H1 (cell line): ENCODE measurements around the gene WFDC5. TPM values are rescaled to one million over a fixed set of nuclear protein-coding genes. Genes with fewer than 3 reads are reported as not detected.

Experiments
- CTCF ChIA-PET: fragments of 300-600 bp; sonication (Branson Sonifier 250); formaldehyde crosslinking; loops from one replicate; lab custom pipeline; 2021; ENCODE audit not compliant: partially characterized antibody; lab: Charles Lee
- POLR2A ChIA-PET: fragments of 300-600 bp; sonication (Branson Sonifier 250); formaldehyde crosslinking; loops from one replicate; lab custom pipeline; 2021; ENCODE audit warnings: inconsistent platforms; ENCODE audit not compliant: partially characterized antibody; lab: Charles Lee
- DNase-seq, 2 experiments: peaks; one replicate each; pipeline versions ENCODE4 v3.0.0 to v3.0.0-alpha.2; 2010 to 2022; ENCODE audit warnings: low spot score in 2 of 2, low read depth in 1 of 2, mixed read lengths in 1 of 2
- FAIRE-seq: peaks from 2 replicates; lab custom pipeline; 2011; peaks lifted over from hg19 to GRCh38; lab: Jason Lieb, UNC
- H2AFZ ChIP-seq: 2 replicates; pipeline ENCODE4 v1.8.1; 2012; ENCODE audit warnings: low read length, inconsistent platforms
- H2AK5ac ChIP-seq: 2 replicates; pipeline ENCODE4 v1.6.1; 2013; ENCODE audit warnings: low read depth, low read length
- H2BK120ac ChIP-seq: replicated peaks from 2 replicates; pipeline ENCODE3; 2013; ENCODE audit warnings: low read depth, low read length, inconsistent platforms
- H2BK12ac ChIP-seq: 2 replicates; pipeline ENCODE4 v1.6.1; 2013; ENCODE audit warnings: low read depth, low read length
- H2BK15ac ChIP-seq: 2 replicates; pipeline ENCODE4 v1.6.1; 2013; ENCODE audit warnings: low read length
- H2BK20ac ChIP-seq: 2 replicates; pipeline ENCODE4 v1.6.1; 2013; ENCODE audit warnings: low read length
- H2BK5ac ChIP-seq: 2 replicates; pipeline ENCODE4 v1.6.1; 2013; ENCODE audit warnings: low read depth, low read length
- H3K14ac ChIP-seq: 2 replicates; pipeline ENCODE4 v1.6.1; 2013; ENCODE audit warnings: inconsistent platforms; ENCODE audit not compliant: insufficient read length
- H3K18ac ChIP-seq: 2 replicates; pipeline ENCODE4 v1.6.1; 2013; ENCODE audit warnings: low read length; ENCODE audit errors: extremely low read depth
- H3K23ac ChIP-seq: 2 replicates; pipeline ENCODE4 v1.6.1; 2013; ENCODE audit warnings: inconsistent platforms; ENCODE audit not compliant: insufficient read length
- H3K23me2 ChIP-seq: 2 replicates; pipeline ENCODE4 v1.6.1; 2013; ENCODE audit warnings: low read depth, low read length
- H3K27ac ChIP-seq: 2 replicates; pipeline ENCODE4 v1.6.1; 2011; ENCODE audit warnings: low read depth, low read length, inconsistent platforms
- H3K27me3 ChIP-seq, 4 experiments: replicated peaks in 1 of 4; 1 replicate in 1 of 4; 2 replicates in 3 of 4; pipeline versions ENCODE4 v1.6.1 to v1.8.1; 2011 to 2013; ENCODE audit warnings: low read length in 3 of 4, mild to moderate bottlenecking in 3 of 4, inconsistent platforms in 2 of 4, mixed read lengths in 2 of 4, moderate library complexity in 1 of 4; ENCODE audit not compliant: control insufficient read depth in 3 of 4, insufficient read depth in 3 of 4; ENCODE audit errors: extremely low read depth in 1 of 4
- H3K36me3 ChIP-seq, 4 experiments: 2 replicates each; pipeline versions ENCODE4 v1.6.1 to v1.8.1; 2011 to 2013; ENCODE audit warnings: mild to moderate bottlenecking in 4 of 4, low read length in 3 of 4, moderate library complexity in 2 of 4, control low read depth in 1 of 4, inconsistent platforms in 1 of 4; ENCODE audit not compliant: insufficient read depth in 4 of 4, control insufficient read depth in 2 of 4
- H3K4ac ChIP-seq: replicated peaks from 2 replicates; pipeline ENCODE3; 2013; ENCODE audit warnings: low read length, low read depth, mixed read lengths, inconsistent platforms; ENCODE audit not compliant: insufficient read length
- H3K4me1 ChIP-seq, 4 experiments: replicated peaks in 1 of 4; 1 replicate in 1 of 4; 2 replicates in 3 of 4; pipeline versions ENCODE4 v1.6.1 to v1.8.1; 2011 to 2013; ENCODE audit warnings: low read length in 3 of 4, inconsistent platforms in 2 of 4, mixed read lengths in 1 of 4; ENCODE audit not compliant: insufficient read depth in 4 of 4, control insufficient read depth in 3 of 4
- H3K4me2 ChIP-seq, 2 experiments: 2 replicates each; pipeline versions ENCODE4 v1.6.1 to v1.8.1; 2011 to 2013; ENCODE audit warnings: low read depth in 2 of 2, low read length in 2 of 2, control low read depth in 1 of 2, inconsistent platforms in 1 of 2, mild to moderate bottlenecking in 1 of 2; ENCODE audit not compliant: insufficient read depth in 1 of 2
- H3K4me3 ChIP-seq, 4 experiments: fragments of 200-600, 300-600 bp in 1 of 4; sonication (generic), shearing (Covaris generic), sonication (Bioruptor Twin) in 1 of 4; 2 replicates each; pipeline versions ENCODE4 v1.5.1 to v1.8.1; 2011 to 2016; ENCODE audit warnings: low read length in 4 of 4, low read depth in 3 of 4, control low read depth in 2 of 4, inconsistent platforms in 2 of 4, mild to moderate bottlenecking in 2 of 4, mixed read lengths in 1 of 4, moderate library complexity in 1 of 4; ENCODE audit not compliant: insufficient read depth in 2 of 4; ENCODE audit errors: extremely low read depth in 1 of 4
- H3K56ac ChIP-seq: replicated peaks from 2 replicates; pipeline ENCODE3; 2013; ENCODE audit warnings: low read depth, mild to moderate bottlenecking, mixed read lengths, low read length, inconsistent platforms; ENCODE audit not compliant: insufficient read length
- H3K79me1 ChIP-seq: 2 replicates; pipeline ENCODE4 v1.6.1; 2013; ENCODE audit warnings: low read depth, low read length, control low read depth
- H3K79me2 ChIP-seq, 2 experiments: 2 replicates each; pipeline versions ENCODE4 v1.6.1 to v1.8.1; 2012 to 2013; ENCODE audit warnings: low read length in 2 of 2, mild to moderate bottlenecking in 2 of 2, inconsistent platforms in 1 of 2; ENCODE audit not compliant: insufficient read depth in 2 of 2, control insufficient read depth in 1 of 2
- H3K9ac ChIP-seq, 4 experiments: replicated peaks in 1 of 4; 1 replicate in 1 of 4; 2 replicates in 3 of 4; pipeline versions ENCODE4 v1.6.1 to v1.8.1; 2011 to 2013; ENCODE audit warnings: low read depth in 3 of 4, low read length in 3 of 4, control low read depth in 2 of 4, mild to moderate bottlenecking in 2 of 4, moderate library complexity in 2 of 4, inconsistent platforms in 1 of 4; ENCODE audit errors: extremely low read depth in 1 of 4
- H3K9me3 ChIP-seq, 2 experiments: 2 replicates each; pipeline versions ENCODE4 v1.6.1 to v1.8.1; 2012 to 2013; ENCODE audit warnings: mild to moderate bottlenecking in 2 of 2, moderate library complexity in 2 of 2, control low read depth in 1 of 2, inconsistent platforms in 1 of 2, low read depth in 1 of 2, low read length in 1 of 2, mixed read lengths in 1 of 2; ENCODE audit not compliant: insufficient read depth in 2 of 2
- H4K20me1 ChIP-seq, 2 experiments: replicated peaks in 1 of 2; 2 replicates each; pipeline versions ENCODE3 to v1.8.1; 2011 to 2013; ENCODE audit warnings: inconsistent platforms in 2 of 2, low read length in 2 of 2, mild to moderate bottlenecking in 1 of 2; ENCODE audit not compliant: insufficient read depth in 2 of 2, control insufficient read depth in 1 of 2
- H4K5ac ChIP-seq: 2 replicates; pipeline ENCODE4 v1.6.1; 2013; ENCODE audit warnings: low read length, low read depth, mixed read lengths, inconsistent platforms; ENCODE audit not compliant: insufficient read length
- H4K8ac ChIP-seq: 2 replicates; pipeline ENCODE4 v1.8.0; 2013; ENCODE audit warnings: mild to moderate bottlenecking, moderate library complexity, low read length, inconsistent platforms; ENCODE audit not compliant: insufficient read depth; ENCODE audit errors: extremely low read depth
- H4K91ac ChIP-seq: replicated peaks from 2 replicates; pipeline ENCODE3; 2013; ENCODE audit warnings: low read length, mixed read lengths, inconsistent platforms; ENCODE audit not compliant: insufficient read length
- BCL11A ChIP-seq, 2 experiments: IDR thresholded peaks; one replicate each; pipeline ENCODE4 v1.6.1; 2011; ENCODE audit warnings: low read depth in 2 of 2, low read length in 2 of 2, mild to moderate bottlenecking in 2 of 2
- CHD1 ChIP-seq: IDR thresholded peaks from 2 replicates; pipeline ENCODE4 v1.6.1; 2012; ENCODE audit warnings: low read depth, low read length, improper control_type of control experiment
- EZH2 ChIP-seq: fragments of 200-600 bp; sonication (generic); IDR thresholded peaks from 2 replicates; pipeline ENCODE4 v1.7.1; 2012; ENCODE audit warnings: low read depth, mild to moderate bottlenecking, moderate library complexity, low read length, inconsistent platforms; ENCODE audit not compliant: severe bottlenecking
- GABPA ChIP-seq: IDR thresholded peaks from 2 replicates; pipeline ENCODE4 v1.6.1; 2011; ENCODE audit warnings: mild to moderate bottlenecking, low read length, moderate library complexity, borderline replicate concordance; ENCODE audit not compliant: insufficient read depth
- KDM4A ChIP-seq: IDR thresholded peaks from one replicate; pipeline ENCODE4 v1.7.1; 2012; ENCODE audit warnings: low read depth, mild to moderate bottlenecking, moderate library complexity, low read length, inconsistent platforms; ENCODE audit not compliant: severe bottlenecking
- POLR2AphosphoS5 ChIP-seq: IDR thresholded peaks from 2 replicates; pipeline ENCODE4 v1.6.1; 2011; ENCODE audit warnings: low read depth, low read length
- RXRA ChIP-seq: IDR thresholded peaks from 2 replicates; pipeline ENCODE4 v1.6.1; 2011; ENCODE audit warnings: low read depth, mild to moderate bottlenecking, low read length, moderate library complexity; ENCODE audit not compliant: insufficient read depth
- SP1 ChIP-seq: IDR thresholded peaks from 2 replicates; pipeline ENCODE4 v1.6.1; 2011; ENCODE audit warnings: low read depth, low read length
- SRF ChIP-seq: IDR thresholded peaks from 2 replicates; pipeline ENCODE4 v1.6.1; 2011; ENCODE audit warnings: mild to moderate bottlenecking, low read depth, low read length, moderate library complexity
- TAF7 ChIP-seq: optimal IDR thresholded peaks from 2 replicates; pipeline ENCODE3; 2011; ENCODE audit warnings: low read depth, mild to moderate bottlenecking, inconsistent platforms, low read length, moderate library complexity, borderline replicate concordance
- WGBS, 2 experiments: shearing (Covaris generic) in 1 of 2; methylation state at CpG; one replicate each; pipeline versions ENCODE4 v1.1.6 to v1.1.7; 2013 to 2015; ENCODE audit warnings: low lambda C conversion rate in 2 of 2, mixed read lengths in 2 of 2, inconsistent platforms in 1 of 2, low coverage in 1 of 2, missing lambda C conversion rate in 1 of 2; ENCODE audit not compliant: insufficient replicate concordance in 2 of 2, insufficient coverage in 1 of 2, insufficient read length in 1 of 2; ENCODE audit errors: extremely low coverage in 1 of 2, missing lambda C conversion rate in 1 of 2; 5-methylcytosine and 5-hydroxymethylcytosine counted together
- polyA plus RNA-seq, 7 experiments: library from polyadenylated mRNA; depleted of rRNA in 3 of 7; stranded (reverse) in 5 of 7; unstranded in 2 of 7; fragments of >200 nt in 5 of 7; fragments of 200-250 nt in 2 of 7; gene quantifications; 1 replicate in 5 of 7; 2 replicates in 1 of 7; 4 replicates in 1 of 7; pipeline versions ENCODE4 v1.2.1 to v1.2.3, GENCODE V29; 2011 to 2013; ENCODE audit warnings: missing spikeins in 2 of 7, mixed read lengths in 2 of 7
- total RNA-seq: library from RNA; stranded (reverse); fragmentation: NEBNext Ultra II Directional; extraction: Animal tissue kit (Norgen Biotek cat#: 25700); gene quantifications from 2 replicates; pipeline ENCODE4 v1.2.1, GENCODE V29; 2021

The WFDC5 gene
- total and polyA plus RNA-seq, 2 of the 8 experiments (the other 6 are each of a cell fraction or from before 2014, with no cell fraction given): not detected

GRCh38 chr20:45115386-45115774 lies 406 bp upstream of the WFDC5 start:
- Histone ChIP-seq H3K4ac (no peak overlapping the region), H3K9me3 (no peaks in the 10 kb centered on the region), H3K23ac (no peak overlapping the region), H3K27me3 (no peaks in the 10 kb centered on the region), H3K4me2 (no peak overlapping the region), H3K27ac (no peak overlapping the region), H4K5ac (no peak overlapping the region), H3K79me2 (no peaks in the 10 kb centered on the region), H2BK15ac (no peak overlapping the region), H2BK120ac (no peak overlapping the region), H4K8ac (no peak overlapping the region), H3K18ac (no peak overlapping the region), H2AK5ac (no peak overlapping the region), H2BK20ac (no peak overlapping the region), H3K36me3 (no peaks in the 10 kb centered on the region), H2BK12ac (no peak overlapping the region), H3K4me1 (peaks cover 0 to 7% (median 2%) of the 10 kb centered on the region in 4 experiments; a peak in 5 of 7 replicates), H2AFZ (peak overlapping the region; percentile 47; the same call in 1 of the 2 replicates), H3K23me2 (no peaks in the 10 kb centered on the region), H3K4me3 (no peak overlapping the region), H3K56ac (no peak overlapping the region), H2BK5ac (no peak overlapping the region), H4K20me1 (no peaks in the 10 kb centered on the region), H4K91ac (no peak overlapping the region), H3K79me1 (no peaks in the 10 kb centered on the region), H3K9ac (no peak overlapping the region), H3K14ac (no peak overlapping the region)
- no peak for TF ChIP-seq SP1
- no peak for TF ChIP-seq CHD1
- no peak for TF ChIP-seq EZH2
- TF ChIP-seq TAF7: no peak
- no peak for TF ChIP-seq BCL11A (IDR thresholded peaks at IDR 0.05; ENCODE audit: low read depth in 2 of 2, low read length in 2 of 2)
- TF ChIP-seq RXRA: no peak
- no peak for TF ChIP-seq GABPA
- TF ChIP-seq POLR2AphosphoS5: no peak
- TF ChIP-seq SRF: no peak
- TF ChIP-seq KDM4A: no peak
- ChIA-PET POLR2A (interaction anchor here (0.9 to 1.8 kb wide), 4 partner anchors 10 to 230 kb away, joined by 4 to 7 read pairs (median 5); partner anchors contain the start of gene YWHAB), CTCF (interaction anchor here (1.2 to 13.8 kb wide), 6 partner anchors 19 to 177 kb away, joined by 3 to 210 read pairs (median 9); partner anchors contain the start of gene KCNS1)
- no peak for DNase-seq
- FAIRE-seq: no peak
- 72% methylated on average over 3 of the region's 3 CpGs; no CpG with 5 or more reads in 1 of the 2 experiments for WGBS, 2 experiments
